IPS-20b (cell line): ENCODE results near the gene CDC37L1.

ENCODE experiments used
- H3K27ac ChIP-seq: one replicate; pipeline ENCODE4 v1.5.1; 2013; ENCODE audit warnings: low read length
- H3K27me3 ChIP-seq: 2 replicates; pipeline ENCODE4 v1.6.1; 2013; ENCODE audit warnings: mild to moderate bottlenecking, low read length, inconsistent platforms; ENCODE audit not compliant: insufficient read depth
- H3K36me3 ChIP-seq: 2 replicates; pipeline ENCODE4 v1.6.1; 2013; ENCODE audit warnings: low read depth, mild to moderate bottlenecking, inconsistent platforms, low read length, moderate library complexity; ENCODE audit not compliant: insufficient read depth
- H3K4me1 ChIP-seq: 2 replicates; pipeline ENCODE4 v1.6.1; 2013; ENCODE audit warnings: mild to moderate bottlenecking, control low read depth, inconsistent platforms, low read length, moderate library complexity; ENCODE audit not compliant: insufficient read depth
- H3K4me3 ChIP-seq: 2 replicates; pipeline ENCODE4 v1.5.1; 2013; ENCODE audit warnings: mild to moderate bottlenecking, low read length, inconsistent platforms
- H3K9ac ChIP-seq: 2 replicates; pipeline ENCODE4 v1.6.1; 2013; ENCODE audit warnings: low read depth, mild to moderate bottlenecking, inconsistent platforms, low read length, moderate library complexity
- H3K9me3 ChIP-seq: 2 replicates; pipeline ENCODE4 v1.6.1; 2013; ENCODE audit warnings: mild to moderate bottlenecking, low read depth, low read length, inconsistent platforms; ENCODE audit not compliant: insufficient read depth

CDC37L1 gene

GRCh38 chr9:4690144-4690543 is 10.8 kb downstream of the CDC37L1 start:
- H3K9me3 ChIP-seq = no peaks in the 10 kb centered on the region
- no peak overlapping the region for H3K4me3 ChIP-seq
- no peak overlapping the region for H3K27ac ChIP-seq
- H3K9ac ChIP-seq = no peak overlapping the region
- H3K27me3 ChIP-seq = no peaks in the 10 kb centered on the region
- no peaks in the 10 kb centered on the region for H3K4me1 ChIP-seq
- H3K36me3 ChIP-seq = peaks cover 43% of the 10 kb centered on the region

- Histone ChIP-seq H3K4me3 (no peak overlapping the region), H3K36me3 (peaks cover 27% of the 10 kb centered on the region), H3K9ac (no peak overlapping the region), H3K9me3 (no peaks in the 10 kb centered on the region), H3K27ac (no peak overlapping the region), H3K27me3 (no peaks in the 10 kb centered on the region), H3K4me1 (no peaks in the 10 kb centered on the region)
Observed at GRCh38 chr9:4691795-4692194, 12.4 kb downstream of the CDC37L1 start.

DNA sequence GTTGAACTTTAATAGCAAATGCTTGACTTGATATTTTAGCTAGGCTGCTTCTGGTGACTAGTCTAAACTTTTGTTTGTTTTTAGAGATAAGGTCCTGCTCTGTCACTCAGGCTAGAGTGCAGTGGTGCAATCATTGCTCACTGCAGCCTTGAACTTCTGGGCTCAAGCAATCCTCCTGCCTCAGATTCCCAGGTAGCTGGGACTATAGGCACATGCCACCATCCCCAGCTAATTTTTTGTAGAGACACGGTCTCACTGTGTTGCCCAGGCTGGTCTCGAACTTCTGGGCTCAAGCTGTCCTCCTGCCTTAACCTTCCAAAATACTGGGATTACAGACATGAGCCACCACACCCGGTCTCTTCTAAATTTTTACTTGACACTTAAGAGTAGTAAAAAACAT is 20.7 kb downstream of the CDC37L1 start:
- Histone ChIP-seq H3K4me3 (no peak overlapping the region), H3K9ac (no peak overlapping the region), H3K4me1 (no peaks in the 10 kb centered on the region), H3K9me3 (no peaks in the 10 kb centered on the region), H3K27me3 (no peaks in the 10 kb centered on the region), H3K27ac (no peak overlapping the region), H3K36me3 (peaks cover 61% of the 10 kb centered on the region)

- H3K36me3 ChIP-seq = peaks cover 69% of the 10 kb centered on the region
- no peaks in the 10 kb centered on the region for H3K27me3 ChIP-seq
- no peaks in the 10 kb centered on the region for H3K4me1 ChIP-seq
- H3K9ac ChIP-seq = no peak overlapping the region
- no peak overlapping the region for H3K27ac ChIP-seq
- no peaks in the 10 kb centered on the region for H3K9me3 ChIP-seq
- no peak overlapping the region for H3K4me3 ChIP-seq
Observed at GRCh38 chr9:4700932-4701331, 21.6 kb downstream of the CDC37L1 start.

GRCh38 chr9:4701526-4701925 is 22.2 kb downstream of the CDC37L1 start:
- Histone ChIP-seq H3K9ac (no peak overlapping the region), H3K27ac (no peak overlapping the region), H3K36me3 (peaks cover 75% of the 10 kb centered on the region), H3K27me3 (no peaks in the 10 kb centered on the region), H3K9me3 (no peaks in the 10 kb centered on the region), H3K4me3 (no peak overlapping the region), H3K4me1 (no peaks in the 10 kb centered on the region)

GRCh38 chr9:4704129-4704528 is 24.8 kb downstream of the CDC37L1 start:
- Histone ChIP-seq H3K9ac (no peak overlapping the region), H3K4me3 (no peak overlapping the region), H3K4me1 (no peaks in the 10 kb centered on the region), H3K9me3 (no peaks in the 10 kb centered on the region), H3K36me3 (peaks cover 67% of the 10 kb centered on the region), H3K27ac (no peak overlapping the region), H3K27me3 (no peaks in the 10 kb centered on the region)

GRCh38 chr9:4706021-4706420 is 26.7 kb downstream of the CDC37L1 start:
- peaks cover 62% of the 10 kb centered on the region for H3K36me3 ChIP-seq

GRCh38 chr9:4706971-4707622 is 27.7 kb downstream of the CDC37L1 start:
- H3K9me3 ChIP-seq = no peaks in the 10 kb centered on the region
- H3K4me3 ChIP-seq = no peak overlapping the region
- no peaks in the 10 kb centered on the region for H3K27me3 ChIP-seq
- peaks cover 59% of the 10 kb centered on the region for H3K36me3 ChIP-seq
- H3K27ac ChIP-seq = no peak overlapping the region
- H3K4me1 ChIP-seq = no peaks in the 10 kb centered on the region
- H3K9ac ChIP-seq = no peak overlapping the region

More at GRCh38 chr9:4706021-4706420, 26.7 kb downstream of the CDC37L1 start:
- no peaks in the 10 kb centered on the region for H3K9me3 ChIP-seq
- H3K4me1 ChIP-seq = no peaks in the 10 kb centered on the region
- H3K27me3 ChIP-seq = no peaks in the 10 kb centered on the region
- no peak overlapping the region for H3K27ac ChIP-seq
- H3K4me3 ChIP-seq = no peak overlapping the region
- H3K9ac ChIP-seq = no peak overlapping the region

GRCh38 chr9:4709380-4709779 is 30.0 kb downstream of the CDC37L1 start:
- peaks cover 55% of the 10 kb centered on the region for H3K36me3 ChIP-seq

DNA sequence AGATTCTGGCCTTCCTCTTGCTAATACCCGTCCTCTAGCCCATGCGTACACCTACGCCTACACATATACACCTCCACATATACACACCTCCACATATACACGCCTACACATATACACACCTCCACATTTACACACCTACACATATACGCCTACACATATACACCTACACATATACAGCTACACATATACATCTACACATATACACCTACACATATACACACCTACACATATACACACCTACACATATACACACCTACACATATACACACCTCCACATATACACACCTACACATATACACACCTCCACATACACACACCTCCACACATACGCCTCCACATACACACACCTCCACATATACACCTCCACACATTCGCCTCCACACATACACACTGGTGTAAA is 34.5 kb downstream of the CDC37L1 start:
- H3K9me3 ChIP-seq = no peaks in the 10 kb centered on the region
- H3K36me3 ChIP-seq = peaks cover 67% of the 10 kb centered on the region
- no peaks in the 10 kb centered on the region for H3K27me3 ChIP-seq
- H3K4me3 ChIP-seq = no peak overlapping the region
- no peaks in the 10 kb centered on the region for H3K4me1 ChIP-seq
- H3K9ac ChIP-seq = no peak overlapping the region
- H3K27ac ChIP-seq = no peak overlapping the region

More at GRCh38 chr9:4709380-4709779, 30.0 kb downstream of the CDC37L1 start:
- no peaks in the 10 kb centered on the region for H3K4me1 ChIP-seq
- H3K4me3 ChIP-seq = no peak overlapping the region
- no peaks in the 10 kb centered on the region for H3K27me3 ChIP-seq
- no peak overlapping the region for H3K27ac ChIP-seq
- H3K9me3 ChIP-seq = no peaks in the 10 kb centered on the region
- H3K9ac ChIP-seq = no peak overlapping the region

DNA sequence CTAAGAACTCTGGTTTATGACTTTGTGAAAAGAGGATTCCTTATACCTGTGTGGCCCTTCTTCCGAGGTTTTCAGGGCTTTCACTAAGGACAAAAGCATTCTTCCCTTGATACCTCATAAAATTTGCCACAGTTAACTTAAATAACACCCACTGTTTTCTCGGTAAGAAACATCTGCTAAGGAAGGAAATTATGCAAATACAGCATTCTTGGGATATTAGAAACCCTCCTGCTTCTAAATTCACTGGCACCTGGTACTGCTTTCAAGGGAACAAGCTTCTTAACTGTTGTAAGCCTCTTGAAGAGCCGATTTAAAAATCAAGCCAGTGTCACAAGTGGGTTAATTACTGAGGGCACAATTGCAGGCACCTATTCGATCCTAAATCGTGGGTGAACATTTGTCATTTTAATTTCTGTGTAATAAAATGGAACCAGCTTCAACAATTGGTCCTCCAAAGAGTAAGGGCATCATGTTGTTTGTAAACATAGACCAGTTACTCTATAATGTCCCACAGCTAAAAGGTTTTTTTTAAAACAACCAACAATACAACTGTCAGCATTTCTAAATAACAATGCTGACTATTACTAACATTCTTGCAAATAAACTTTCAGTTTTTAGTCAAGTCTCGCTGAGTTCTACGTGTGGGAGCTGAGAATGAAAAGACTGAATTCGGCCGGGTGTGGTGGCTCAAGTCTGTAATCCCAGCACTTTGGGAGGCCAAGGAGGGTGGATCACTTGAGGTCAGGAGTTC is 35.1 kb downstream of the CDC37L1 start:
- H3K27me3 ChIP-seq = no peaks in the 10 kb centered on the region
- no peaks in the 10 kb centered on the region for H3K9me3 ChIP-seq
- H3K36me3 ChIP-seq = peaks cover 70% of the 10 kb centered on the region
- H3K4me1 ChIP-seq = no peaks in the 10 kb centered on the region
- no peak overlapping the region for H3K4me3 ChIP-seq
- H3K27ac ChIP-seq = no peak overlapping the region
- no peak overlapping the region for H3K9ac ChIP-seq

DNA sequence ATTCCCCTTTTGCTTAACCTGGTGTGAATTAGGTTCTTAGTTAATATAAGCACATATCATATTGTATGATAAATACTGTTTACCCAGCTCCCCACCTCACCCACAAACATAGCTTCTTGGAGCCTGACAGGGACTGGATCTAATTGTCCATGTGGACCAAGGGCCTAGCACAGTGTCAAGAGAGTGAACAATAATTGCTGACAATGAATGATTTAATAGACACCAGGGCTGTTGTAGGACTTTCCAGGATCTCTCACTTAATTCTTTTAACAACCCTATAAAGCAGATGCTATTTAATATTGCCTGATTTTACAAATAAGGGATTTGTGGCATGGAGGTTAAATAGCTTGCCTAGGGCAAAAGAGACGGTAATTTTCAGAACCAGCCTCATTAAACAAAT is 36.8 kb downstream of the CDC37L1 start:
- Histone ChIP-seq H3K27me3 (no peaks in the 10 kb centered on the region), H3K36me3 (peaks cover 68% of the 10 kb centered on the region), H3K9ac (no peak overlapping the region), H3K4me1 (no peaks in the 10 kb centered on the region), H3K27ac (no peak overlapping the region), H3K9me3 (no peaks in the 10 kb centered on the region), H3K4me3 (no peak overlapping the region)
